Measurements from ENCODE around the gene RASSF5.
"Not testable (repeated sequence)": the region's sequence is repeated elsewhere in the genome, so short reads cannot be mapped to it uniquely, and the experiment has no call there.

RASSF5 gene

GRCh38 chr1:206477581-206478380, 29.6 kb upstream of the RASSF5 start:
- H3K4me1 Mint-ChIP-seq = peaks cover 11% of the 10 kb centered on the region
- no peaks in the 10 kb centered on the region for H3K9me3 Mint-ChIP-seq
- H3K27ac Mint-ChIP-seq = peak overlapping the region in 1 of 3 experiments; percentile 78

GRCh38 chr1:206478746-206479145, 28.6 kb upstream of the RASSF5 start:
- Mint-ChIP-seq H3K4me1 (peaks cover 6% of the 10 kb centered on the region), H3K4me3 (no peak overlapping the region), H3K36me3 (ENCODE audit: low read depth) (peaks cover 19% of the 10 kb centered on the region), H3K27me3 (ENCODE audit: low read depth) (peaks cover 3% of the 10 kb centered on the region), H3K27ac (peak overlapping the region in 2 of 3 experiments; percentile 68 to 78), H3K9me3 (no peaks in the 10 kb centered on the region)
- TF ChIP-seq, protein P1, sequence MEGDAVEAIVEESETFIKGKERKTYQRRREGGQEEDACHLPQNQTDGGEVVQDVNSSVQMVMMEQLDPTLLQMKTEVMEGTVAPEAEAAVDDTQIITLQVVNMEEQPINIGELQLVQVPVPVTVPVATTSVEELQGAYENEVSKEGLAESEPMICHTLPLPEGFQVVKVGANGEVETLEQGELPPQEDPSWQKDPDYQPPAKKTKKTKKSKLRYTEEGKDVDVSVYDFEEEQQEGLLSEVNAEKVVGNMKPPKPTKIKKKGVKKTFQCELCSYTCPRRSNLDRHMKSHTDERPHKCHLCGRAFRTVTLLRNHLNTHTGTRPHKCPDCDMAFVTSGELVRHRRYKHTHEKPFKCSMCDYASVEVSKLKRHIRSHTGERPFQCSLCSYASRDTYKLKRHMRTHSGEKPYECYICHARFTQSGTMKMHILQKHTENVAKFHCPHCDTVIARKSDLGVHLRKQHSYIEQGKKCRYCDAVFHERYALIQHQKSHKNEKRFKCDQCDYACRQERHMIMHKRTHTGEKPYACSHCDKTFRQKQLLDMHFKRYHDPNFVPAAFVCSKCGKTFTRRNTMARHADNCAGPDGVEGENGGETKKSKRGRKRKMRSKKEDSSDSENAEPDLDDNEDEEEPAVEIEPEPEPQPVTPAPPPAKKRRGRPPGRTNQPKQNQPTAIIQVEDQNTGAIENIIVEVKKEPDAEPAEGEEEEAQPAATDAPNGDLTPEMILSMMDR (IDR thresholded peaks at IDR 0.05; ENCODE audit: unreplicated experiment in 3 of 3) = no peak

More at GRCh38 chr1:206477581-206478380, 29.6 kb upstream of the RASSF5 start:
- Mint-ChIP-seq H3K27me3 (ENCODE audit: low read depth) (peaks cover 6% of the 10 kb centered on the region), H3K4me3 (no peak overlapping the region), H3K36me3 (ENCODE audit: low read depth) (peaks cover 20% of the 10 kb centered on the region)
- TF ChIP-seq, protein P1 (IDR thresholded peaks at IDR 0.05; ENCODE audit: unreplicated experiment in 3 of 3) = no peak

DNA sequence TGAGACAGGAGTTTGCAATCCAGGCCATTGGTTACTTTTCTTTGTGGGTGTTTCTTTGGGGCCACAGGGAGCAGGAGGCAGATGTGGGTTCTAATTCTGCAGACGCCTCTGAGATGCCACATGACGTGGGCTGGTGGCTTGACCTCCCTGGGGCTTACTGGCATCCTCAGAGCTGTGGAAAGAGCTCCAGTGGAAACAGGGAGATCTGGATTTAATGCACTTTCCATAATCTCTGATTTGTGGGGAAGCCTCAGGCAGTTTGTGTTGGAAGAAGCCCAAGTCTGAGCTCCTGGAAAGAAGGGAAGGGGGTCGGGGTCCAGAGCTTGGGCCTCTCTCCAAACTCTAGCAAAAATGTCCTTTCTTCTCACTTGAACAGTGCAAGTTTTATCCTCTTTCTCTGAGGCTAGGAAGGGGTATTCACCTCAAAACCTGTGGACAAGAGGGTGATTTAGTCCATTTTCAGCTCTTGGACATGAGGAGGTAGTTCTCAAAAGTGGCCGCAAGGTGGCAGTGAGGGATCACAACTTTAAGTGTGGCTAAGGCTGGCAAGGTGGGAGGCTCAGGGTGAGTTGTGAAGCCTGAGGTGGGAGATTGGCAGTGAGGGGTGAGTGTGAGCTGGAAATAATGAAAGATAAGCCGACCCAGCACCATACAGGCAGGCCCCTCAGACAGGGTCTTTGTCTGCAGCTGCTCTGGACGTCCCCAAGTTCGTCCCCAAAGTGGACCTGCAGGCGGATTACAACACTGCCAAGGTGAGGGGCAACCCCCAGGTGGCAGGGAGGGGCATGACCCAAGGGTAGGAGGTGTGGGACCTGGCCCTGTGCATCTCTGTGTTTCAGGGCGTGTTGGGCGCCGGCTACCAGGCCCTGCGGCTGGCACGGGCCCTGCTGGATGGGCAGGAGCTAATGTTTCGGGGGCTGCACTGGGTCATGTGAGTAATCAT, 27.9 kb upstream of the RASSF5 start:
- peak overlapping the region in 1 of 3 experiments; percentile 33 for H3K4me3 Mint-ChIP-seq
- H3K9me3 Mint-ChIP-seq = no peaks in the 10 kb centered on the region
- H3K36me3 Mint-ChIP-seq (ENCODE audit: low read depth) = peaks cover 19% of the 10 kb centered on the region
- H3K27ac Mint-ChIP-seq = peak overlapping the region; percentile 68 to 78 (median 70)
- peaks cover 6% of the 10 kb centered on the region for H3K4me1 Mint-ChIP-seq
- TF ChIP-seq, protein P1 (IDR thresholded peaks at IDR 0.05; ENCODE audit: unreplicated experiment in 3 of 3) = peak; percentile 64 to 84 (median 80)
- peaks cover 3% of the 10 kb centered on the region for H3K27me3 Mint-ChIP-seq (ENCODE audit: low read depth)

GRCh38 chr1:206480211-206480610, 27.1 kb upstream of the RASSF5 start:
- Mint-ChIP-seq H3K4me3 (no peak overlapping the region), H3K36me3 (ENCODE audit: low read depth) (peaks cover 16% of the 10 kb centered on the region), H3K27ac (no peak overlapping the region), H3K4me1 (peaks cover 6% of the 10 kb centered on the region), H3K9me3 (no peaks in the 10 kb centered on the region), H3K27me3 (ENCODE audit: low read depth) (peaks cover 3% of the 10 kb centered on the region)
- TF ChIP-seq, protein P1 (IDR thresholded peaks at IDR 0.05; ENCODE audit: unreplicated experiment in 3 of 3) = no peak

DNA sequence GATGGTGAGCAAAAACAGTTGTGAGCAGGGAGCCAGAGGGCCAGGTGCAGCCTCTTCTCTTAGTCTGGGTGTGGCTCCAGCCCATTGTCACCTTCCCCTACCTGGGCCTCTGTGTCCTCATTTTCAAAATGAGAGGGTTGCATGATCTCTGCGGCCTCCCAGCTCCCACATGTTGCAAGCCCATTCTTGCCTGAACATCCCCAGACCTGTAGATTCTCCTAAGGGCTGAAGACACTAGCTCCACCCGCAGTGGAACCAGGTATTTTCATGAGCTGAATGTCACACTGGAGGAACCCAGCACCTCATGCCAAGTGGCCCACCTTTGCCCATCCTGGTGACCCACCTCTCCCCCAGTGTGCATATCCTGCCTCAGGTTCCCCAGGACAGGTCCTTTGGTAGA, 24.7 kb upstream of the RASSF5 start:
- H3K27me3 Mint-ChIP-seq (ENCODE audit: low read depth) = no peaks in the 10 kb centered on the region
- H3K4me1 Mint-ChIP-seq = peaks cover 13% of the 10 kb centered on the region
- TF ChIP-seq, protein P1 (IDR thresholded peaks at IDR 0.05; ENCODE audit: unreplicated experiment in 3 of 3) = no peak
- no peak overlapping the region for H3K4me3 Mint-ChIP-seq
- H3K36me3 Mint-ChIP-seq (ENCODE audit: low read depth) = peaks cover 8% of the 10 kb centered on the region
- no peak overlapping the region for H3K27ac Mint-ChIP-seq
- no peaks in the 10 kb centered on the region for H3K9me3 Mint-ChIP-seq

DNA sequence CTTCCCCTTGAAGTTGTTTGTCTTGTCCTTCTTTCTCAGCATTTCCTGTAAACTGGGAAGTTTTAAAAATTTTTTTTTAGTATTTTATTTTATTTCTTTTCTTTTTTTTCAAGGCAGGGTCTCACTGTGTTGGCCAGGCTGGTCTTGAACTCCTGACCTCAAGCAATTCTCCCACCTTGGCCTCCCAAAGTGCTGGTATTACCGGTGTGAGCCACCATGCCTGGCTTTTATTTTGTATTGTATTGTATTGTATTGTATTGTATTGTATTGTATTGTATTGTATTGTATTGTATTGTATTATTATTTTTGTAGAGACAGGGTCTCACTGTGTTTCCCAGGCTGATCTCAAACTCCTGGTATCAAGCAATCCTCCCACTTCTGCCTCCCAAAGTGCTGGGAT, 23.5 kb upstream of the RASSF5 start:
- H3K36me3 Mint-ChIP-seq (ENCODE audit: low read depth); H3K27ac Mint-ChIP-seq; H3K4me3 Mint-ChIP-seq; H3K27me3 Mint-ChIP-seq (ENCODE audit: low read depth); H3K9me3 Mint-ChIP-seq: not testable (repeated sequence)
- H3K4me1 Mint-ChIP-seq = peaks cover 13% of the 10 kb centered on the region
